Measurements from ENCODE around the gene SSNA1. TPM values are rescaled to one million over a fixed set of nuclear protein-coding genes. Genes with fewer than 3 reads are reported as not detected.
A peak's percentile ranks its signal among the peaks of the same experiment; 100 is the strongest.

Gene SSNA1
- total RNA-seq, 2 donors from 2014 or later: 43.7 to 84.7 TPM

DNA sequence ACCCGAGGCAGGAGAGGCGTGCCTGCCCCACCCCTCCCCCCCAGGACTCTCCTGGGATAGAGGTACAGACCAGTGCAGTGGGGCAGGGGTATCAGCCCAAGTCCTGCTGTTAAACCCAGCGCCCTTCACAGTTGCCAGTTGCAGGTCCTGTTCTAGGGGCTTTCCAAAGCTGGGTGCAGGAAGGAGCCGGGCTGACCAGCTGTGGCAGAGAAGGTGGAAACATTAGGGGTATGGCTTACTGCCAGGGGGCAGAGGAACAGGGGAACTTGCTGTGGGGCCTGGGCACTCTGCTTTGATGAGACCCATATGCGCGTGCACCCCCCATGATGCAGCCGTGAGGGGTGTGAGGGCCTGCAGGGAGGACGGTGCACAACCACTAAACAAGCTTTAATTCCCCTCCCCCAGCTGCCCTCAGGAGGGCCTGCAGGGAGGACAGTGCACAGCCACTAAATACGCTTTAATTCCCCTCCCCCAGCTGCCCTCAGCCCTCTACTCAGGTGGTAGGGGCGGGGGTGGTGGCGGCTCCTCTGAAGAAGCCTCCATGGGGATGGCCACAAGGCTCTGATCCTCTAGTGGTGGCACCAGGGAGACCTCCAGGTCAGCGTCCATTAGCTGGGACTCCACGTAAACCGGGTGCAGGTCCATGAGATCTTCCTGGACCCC is 17.9 kb upstream of the SSNA1 start:
- peaks cover 8% of the 10 kb centered on the region for H3K27me3 Mint-ChIP-seq
- no peak overlapping the region for H3K4me3 Mint-ChIP-seq
- no peaks in the 10 kb centered on the region for H3K4me1 Mint-ChIP-seq
- ATAC-seq (replicated peaks): no peak
- H3K9me3 Mint-ChIP-seq: no peaks in the 10 kb centered on the region
- H3K27ac Mint-ChIP-seq: no peak overlapping the region
- no peaks in the 10 kb centered on the region for H3K36me3 Mint-ChIP-seq (ENCODE audit: low read depth)

DNA sequence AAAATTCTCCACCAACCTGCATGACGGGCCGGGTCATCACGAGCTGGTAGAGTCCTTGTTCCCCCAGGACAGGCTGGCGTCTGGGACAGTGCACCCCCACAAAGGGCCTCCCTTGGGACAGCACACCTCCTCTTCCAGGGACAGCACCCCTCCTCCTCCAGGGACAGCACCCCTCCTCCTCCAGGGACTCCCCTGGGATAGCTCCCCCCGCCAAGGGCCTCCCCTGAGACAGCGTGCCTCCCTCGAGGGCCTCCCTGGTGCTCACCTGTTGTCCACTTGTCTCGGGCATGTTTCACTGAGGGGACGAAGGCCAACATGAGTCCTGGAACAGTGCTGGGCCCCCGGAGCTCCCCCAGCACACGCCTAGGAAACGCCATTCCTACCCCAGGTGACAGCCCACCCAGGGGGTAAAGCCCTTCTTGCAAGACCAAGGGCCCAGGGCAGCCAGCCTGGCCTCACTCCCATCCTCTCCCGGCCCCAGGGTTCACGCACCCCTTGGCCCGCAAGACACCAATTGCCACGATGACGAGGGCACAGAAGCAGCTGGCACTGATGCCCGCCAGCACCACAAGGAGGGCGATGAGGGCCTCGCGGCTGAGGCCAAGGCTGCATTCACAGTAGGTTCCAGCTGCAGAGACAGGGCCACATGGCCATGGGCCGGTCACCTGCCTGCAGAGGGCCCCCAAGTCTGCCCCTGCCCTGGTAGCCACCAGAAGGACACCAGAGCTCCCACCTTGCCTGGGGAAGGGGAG is 17.2 kb upstream of the SSNA1 start:
- no peaks in the 10 kb centered on the region for H3K36me3 Mint-ChIP-seq (ENCODE audit: low read depth)
- no peaks in the 10 kb centered on the region for H3K4me1 Mint-ChIP-seq
- H3K9me3 Mint-ChIP-seq: no peaks in the 10 kb centered on the region
- peaks cover 7% of the 10 kb centered on the region for H3K27me3 Mint-ChIP-seq
- H3K27ac Mint-ChIP-seq: no peak overlapping the region
- ATAC-seq (replicated peaks): no peak
- no peak overlapping the region for H3K4me3 Mint-ChIP-seq

DNA sequence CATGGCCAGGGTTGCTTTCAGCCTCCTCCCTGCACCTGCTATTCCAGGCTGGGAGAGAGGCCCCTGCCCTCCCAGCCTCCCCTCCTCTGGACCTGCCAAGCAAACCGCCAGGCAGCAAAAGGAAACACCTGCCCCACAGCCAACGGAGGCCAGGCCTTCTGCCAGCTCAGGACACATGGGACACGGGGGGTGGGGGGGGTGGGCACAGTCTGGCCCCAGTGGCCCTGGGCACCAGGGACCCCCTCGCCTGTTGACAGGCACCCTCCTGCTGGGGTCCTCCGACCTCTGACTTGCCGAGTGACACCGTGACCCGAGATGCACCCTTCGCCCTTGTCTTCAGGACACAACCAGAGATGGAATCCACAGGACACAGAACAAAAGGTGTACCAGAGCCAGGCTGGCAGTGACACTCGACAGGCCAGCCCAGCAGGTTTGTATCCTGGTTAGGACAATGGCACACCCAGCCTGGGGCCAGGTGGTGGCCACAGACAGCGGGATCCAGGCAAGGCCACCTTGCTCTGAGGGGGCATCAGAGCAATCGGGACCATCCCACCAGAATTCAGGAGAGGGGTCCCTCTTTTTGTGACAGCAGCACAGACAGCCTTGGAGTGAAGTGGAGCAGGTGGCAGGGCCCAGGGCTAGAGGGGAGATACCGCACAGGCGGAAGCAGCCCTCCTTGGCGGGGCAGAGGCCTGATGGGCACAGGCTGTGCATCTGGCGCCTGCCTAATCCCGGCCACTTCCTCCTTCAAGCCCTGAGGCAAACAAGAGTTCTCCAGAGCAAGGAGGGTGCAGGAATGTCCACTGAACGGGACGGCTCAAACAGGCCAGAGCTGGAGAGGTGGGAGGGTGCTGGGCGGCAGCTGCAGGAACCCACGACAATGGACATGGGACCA is 15.3 kb upstream of the SSNA1 start:
- H3K4me1 Mint-ChIP-seq: no peaks in the 10 kb centered on the region
- H3K4me3 Mint-ChIP-seq: no peak overlapping the region
- no peaks in the 10 kb centered on the region for H3K36me3 Mint-ChIP-seq (ENCODE audit: low read depth)
- H3K9me3 Mint-ChIP-seq: no peaks in the 10 kb centered on the region
- no peak for ATAC-seq (replicated peaks)
- H3K27ac Mint-ChIP-seq: no peak overlapping the region
- H3K27me3 Mint-ChIP-seq: peaks cover 3% of the 10 kb centered on the region

DNA sequence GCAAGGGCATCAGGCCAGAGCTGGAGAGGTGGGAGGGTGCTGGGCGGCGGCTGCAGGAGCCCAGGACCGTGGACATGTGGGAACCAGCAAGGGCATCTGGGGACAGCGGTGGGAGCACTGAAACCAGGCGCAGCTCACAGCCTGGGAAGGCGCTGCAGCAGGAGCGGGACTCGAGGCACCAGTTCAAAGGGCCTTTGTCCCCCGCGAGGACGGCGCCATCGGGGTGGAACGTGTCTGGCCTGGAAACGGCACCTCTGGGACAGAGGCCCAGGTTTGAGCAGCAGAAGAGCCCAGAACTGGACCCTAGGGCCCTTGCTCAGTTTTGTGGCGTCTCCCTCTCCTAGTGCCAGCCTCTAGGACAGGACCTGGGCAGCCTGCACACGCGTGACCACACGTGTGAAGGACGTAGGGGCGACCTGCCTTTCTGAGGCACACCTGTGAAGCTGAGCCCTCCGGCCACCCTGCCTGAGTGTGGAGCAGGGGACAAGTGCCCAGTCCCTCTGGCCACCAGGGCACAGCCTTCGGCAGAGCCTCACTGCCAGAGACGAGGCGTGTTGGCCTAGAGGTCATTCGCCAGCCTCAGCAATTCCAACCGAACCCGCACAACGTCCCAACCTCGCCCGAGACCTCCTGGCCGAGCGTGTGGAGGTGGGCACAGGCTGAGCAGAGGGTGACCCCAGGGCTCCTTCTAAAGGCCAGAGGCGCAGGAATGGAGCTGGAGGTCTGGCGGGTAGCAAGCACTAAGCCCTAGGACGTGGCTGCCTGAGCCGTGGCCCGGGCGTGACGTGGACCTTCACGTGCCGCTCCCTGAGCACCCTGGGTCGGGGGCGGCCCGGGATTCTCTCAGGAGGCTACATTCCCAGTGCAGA is 14.4 kb upstream of the SSNA1 start:
- H3K9me3 Mint-ChIP-seq: no peaks in the 10 kb centered on the region
- no peak overlapping the region for H3K4me3 Mint-ChIP-seq
- H3K4me1 Mint-ChIP-seq: no peaks in the 10 kb centered on the region
- no peak for ATAC-seq (replicated peaks)
- no peak overlapping the region for H3K27ac Mint-ChIP-seq
- no peaks in the 10 kb centered on the region for H3K36me3 Mint-ChIP-seq (ENCODE audit: low read depth)
- peaks cover 3% of the 10 kb centered on the region for H3K27me3 Mint-ChIP-seq

DNA sequence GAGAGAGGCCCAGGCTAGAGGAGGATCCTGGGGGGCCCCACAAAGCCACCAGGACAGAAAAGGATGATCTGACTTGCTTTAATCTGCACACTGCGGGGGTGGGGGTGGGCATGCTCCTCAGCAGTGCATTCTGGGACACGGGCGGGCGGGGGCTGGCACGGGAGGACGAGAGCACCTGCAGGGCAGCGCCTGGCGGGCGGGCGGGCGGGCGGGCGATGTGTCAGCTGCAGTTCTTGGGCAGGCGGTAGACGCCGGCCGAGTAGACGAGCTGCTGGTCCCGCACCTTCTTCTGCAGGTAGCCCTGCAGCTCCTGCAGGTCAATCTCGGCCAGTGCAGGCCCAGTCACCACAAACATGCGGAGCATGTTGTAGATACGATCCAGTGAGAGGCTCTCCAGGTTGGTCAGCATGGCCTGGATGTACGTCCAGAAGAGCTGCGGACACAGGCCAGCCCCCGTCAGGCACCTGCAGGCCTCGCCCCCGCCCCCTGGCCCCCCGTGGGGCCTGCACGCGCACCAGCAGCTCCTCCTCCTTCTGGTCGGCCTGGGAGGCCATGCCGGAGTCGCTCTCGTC is 13.7 kb upstream of the SSNA1 start:
- ATAC-seq (replicated peaks): no peak

DNA sequence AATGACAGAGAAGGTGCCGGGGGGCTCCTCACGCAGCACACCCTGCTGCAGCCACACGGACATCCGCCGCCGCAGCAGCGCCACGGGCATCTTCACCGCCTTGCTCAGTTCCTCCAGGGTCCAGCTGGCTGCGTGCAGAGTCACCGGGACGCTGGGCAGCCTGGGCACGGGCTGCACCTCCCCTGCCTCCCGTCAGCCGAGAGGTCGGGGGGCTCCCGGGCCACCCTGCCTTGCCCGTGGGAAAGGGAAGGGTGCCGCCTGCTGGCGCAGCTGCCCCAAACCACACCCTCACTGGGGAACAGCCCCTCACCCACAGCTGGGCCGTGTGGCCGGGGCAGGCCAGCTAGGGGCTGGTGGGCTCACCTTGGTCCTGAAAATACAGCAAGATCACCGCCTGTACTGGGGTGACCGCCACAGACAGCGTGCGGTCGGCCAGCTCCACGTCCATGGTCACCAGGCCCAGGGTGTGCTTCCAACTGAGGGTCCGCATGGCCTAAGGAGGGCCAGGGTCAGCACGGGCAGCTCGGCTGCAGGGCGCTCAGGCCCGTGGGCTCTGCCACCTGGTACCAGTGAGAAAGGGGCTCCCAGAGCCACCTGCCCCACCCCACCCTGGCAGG is 13.0 kb upstream of the SSNA1 start:
- peaks cover 2% of the 10 kb centered on the region for H3K27me3 Mint-ChIP-seq
- no peak for ATAC-seq (replicated peaks)
- H3K4me3 Mint-ChIP-seq: no peak overlapping the region
- no peaks in the 10 kb centered on the region for H3K4me1 Mint-ChIP-seq
- no peaks in the 10 kb centered on the region for H3K36me3 Mint-ChIP-seq (ENCODE audit: low read depth)
- H3K9me3 Mint-ChIP-seq: no peaks in the 10 kb centered on the region
- no peak overlapping the region for H3K27ac Mint-ChIP-seq

More for the DNA sequence above, 13.7 kb upstream of the SSNA1 start:
- Mint-ChIP-seq H3K27me3 (peaks cover 3% of the 10 kb centered on the region), H3K27ac (no peak overlapping the region), H3K4me1 (no peaks in the 10 kb centered on the region), H3K4me3 (no peak overlapping the region), H3K9me3 (no peaks in the 10 kb centered on the region), H3K36me3 (ENCODE audit: low read depth) (no peaks in the 10 kb centered on the region)

DNA sequence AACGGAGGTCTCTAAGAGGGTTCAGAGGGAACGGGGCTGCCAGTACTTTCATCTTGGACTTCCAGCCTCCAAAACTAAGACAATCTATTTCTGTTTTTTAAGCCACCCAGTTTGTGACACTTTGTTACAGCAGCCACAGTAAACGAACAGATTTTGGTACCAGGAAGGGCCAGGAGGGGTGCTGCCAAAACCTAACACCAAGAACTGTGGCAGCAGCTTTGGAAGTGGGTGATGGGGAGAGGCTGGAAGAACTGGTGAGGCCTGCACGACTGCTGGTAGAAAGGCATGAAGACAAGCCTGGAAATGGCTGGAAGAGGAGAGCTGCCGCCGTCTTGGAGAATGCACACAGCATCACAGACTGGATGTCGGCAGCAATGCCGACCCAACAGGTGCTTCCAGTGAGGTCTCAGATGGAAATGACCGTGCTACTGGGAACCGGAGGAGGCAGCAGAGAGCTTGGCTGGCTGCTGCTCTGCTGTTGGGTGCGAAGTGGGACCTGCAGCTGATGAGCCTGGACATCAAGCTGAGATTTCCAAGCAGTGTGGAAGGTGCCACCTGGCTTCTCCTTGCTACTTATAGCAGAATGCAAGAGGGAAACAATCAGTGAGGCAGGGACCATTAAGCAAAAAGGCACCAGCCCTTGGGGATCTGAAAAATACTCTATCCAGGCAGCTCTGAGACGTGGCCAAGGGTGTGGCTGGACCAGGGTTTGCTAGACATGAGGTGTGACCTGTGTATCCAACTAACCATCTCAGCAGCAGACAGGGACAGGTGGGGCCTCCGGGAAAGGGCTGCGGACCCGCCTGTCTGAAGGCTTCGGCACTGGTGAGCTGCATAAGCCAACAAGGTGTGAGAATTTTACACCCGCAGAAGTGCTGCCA is 11.9 kb upstream of the SSNA1 start:
- no peaks in the 10 kb centered on the region for H3K27me3 Mint-ChIP-seq

DNA sequence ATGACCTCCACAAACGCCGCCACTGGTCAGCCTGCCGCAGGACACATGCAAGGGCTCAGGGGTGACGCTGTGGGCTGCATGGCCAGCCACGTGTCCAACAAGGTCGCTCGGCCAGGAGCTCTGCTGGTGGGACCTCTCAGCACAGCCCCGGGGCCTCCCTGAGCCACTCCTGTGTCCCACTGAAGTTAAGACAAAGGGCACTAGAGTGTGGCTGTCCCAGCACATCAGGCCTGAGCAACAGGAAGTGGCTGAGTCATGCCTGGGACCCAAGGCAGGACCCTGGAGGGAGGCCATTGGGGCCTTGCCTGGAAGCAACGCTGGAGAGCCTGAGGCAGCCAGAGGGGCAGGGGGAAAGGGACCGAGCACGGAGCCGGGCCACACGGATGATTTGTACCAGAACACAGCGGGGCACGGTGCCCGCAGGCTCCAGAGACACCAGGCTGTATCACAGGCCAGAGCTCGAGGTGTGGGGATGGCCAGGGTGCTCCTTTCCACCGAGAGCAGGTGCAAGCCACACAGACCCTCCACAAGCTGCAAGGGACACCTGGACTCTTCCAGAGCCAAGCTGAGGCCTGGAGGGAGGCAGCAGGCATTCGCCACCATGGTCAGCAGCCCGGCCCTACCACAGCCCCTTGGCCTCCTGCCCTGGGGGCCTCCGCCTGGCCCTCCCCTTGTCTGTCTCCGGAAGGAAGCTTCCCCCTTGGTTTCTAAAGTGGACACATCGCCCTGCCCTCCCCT is 10.1 kb upstream of the SSNA1 start:
- Mint-ChIP-seq H3K4me1 (no peaks in the 10 kb centered on the region), H3K9me3 (no peaks in the 10 kb centered on the region), H3K36me3 (ENCODE audit: low read depth) (peaks cover 19% of the 10 kb centered on the region), H3K4me3 (no peak overlapping the region), H3K27me3 (no peaks in the 10 kb centered on the region), H3K27ac (no peak overlapping the region)
- ATAC-seq (replicated peaks): no peak

More for the DNA sequence above, 11.9 kb upstream of the SSNA1 start:
- H3K4me3 Mint-ChIP-seq: no peak overlapping the region
- peak; percentile 47 for ATAC-seq (replicated peaks)
- H3K36me3 Mint-ChIP-seq (ENCODE audit: low read depth): peaks cover 3% of the 10 kb centered on the region
- no peaks in the 10 kb centered on the region for H3K9me3 Mint-ChIP-seq
- H3K27ac Mint-ChIP-seq: no peak overlapping the region
- H3K4me1 Mint-ChIP-seq: no peaks in the 10 kb centered on the region

DNA sequence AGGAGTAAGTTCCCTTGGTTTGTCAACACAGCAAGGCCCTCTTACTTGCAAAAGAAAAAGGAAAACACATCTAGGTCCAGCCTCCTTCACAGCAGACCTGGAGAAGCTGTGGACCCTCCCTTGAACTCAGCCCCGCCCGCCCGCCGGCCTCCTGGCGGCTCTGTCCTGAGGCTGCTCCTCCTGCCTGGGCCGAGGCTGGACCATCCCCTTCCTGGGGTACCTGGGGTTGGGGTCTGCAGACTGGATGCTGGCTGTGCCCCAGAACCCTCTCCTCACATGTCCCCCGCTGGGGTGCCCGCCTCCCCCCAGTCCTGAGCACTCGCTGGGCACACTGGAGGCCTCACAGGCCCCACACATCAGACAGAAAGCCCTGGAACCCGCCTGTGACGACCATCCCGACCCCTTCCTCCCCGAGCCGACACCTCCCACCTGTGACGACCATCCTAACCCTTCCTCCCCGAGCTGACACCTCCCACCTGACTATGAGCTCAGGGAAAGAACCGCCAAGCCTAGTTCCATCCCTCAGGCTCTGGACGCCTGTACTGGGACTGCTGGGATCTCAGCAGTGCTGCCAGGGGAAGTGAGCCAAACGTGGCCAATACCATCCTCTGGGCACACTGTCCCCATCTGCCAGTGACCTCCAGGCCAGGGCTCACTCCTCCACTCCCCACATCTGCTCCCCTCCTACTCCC is 9.4 kb upstream of the SSNA1 start:
- ATAC-seq (replicated peaks): no peak
- Mint-ChIP-seq H3K4me1 (no peaks in the 10 kb centered on the region), H3K27ac (no peak overlapping the region), H3K27me3 (no peaks in the 10 kb centered on the region), H3K36me3 (ENCODE audit: low read depth) (peaks cover 26% of the 10 kb centered on the region), H3K9me3 (no peaks in the 10 kb centered on the region), H3K4me3 (no peak overlapping the region)

DNA sequence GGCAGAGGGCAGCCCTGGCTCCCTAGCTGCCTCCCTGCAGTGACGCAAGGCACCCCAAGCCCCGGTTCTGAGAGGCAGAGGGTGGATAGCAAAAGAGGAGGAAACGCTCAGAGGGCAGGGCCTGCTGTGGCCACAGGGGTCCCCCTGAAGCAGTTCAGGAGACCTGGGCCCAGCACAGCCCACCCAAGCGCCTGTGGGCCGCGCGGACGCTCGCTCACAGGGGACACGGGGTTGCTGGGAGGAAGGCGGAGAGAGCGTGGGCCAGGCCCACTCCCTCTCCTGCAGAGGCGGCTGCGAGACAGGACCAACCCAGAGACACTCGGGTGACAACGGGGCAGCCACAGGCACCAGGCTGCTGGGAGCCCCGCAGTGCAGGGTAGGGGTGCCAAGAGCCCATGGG is 8.7 kb upstream of the SSNA1 start:
- no peaks in the 10 kb centered on the region for H3K9me3 Mint-ChIP-seq
- no peaks in the 10 kb centered on the region for H3K27me3 Mint-ChIP-seq
- no peak for ATAC-seq (replicated peaks)
- H3K27ac Mint-ChIP-seq: no peak overlapping the region
- no peaks in the 10 kb centered on the region for H3K4me1 Mint-ChIP-seq
- H3K4me3 Mint-ChIP-seq: no peak overlapping the region
- H3K36me3 Mint-ChIP-seq (ENCODE audit: low read depth): peaks cover 31% of the 10 kb centered on the region

DNA sequence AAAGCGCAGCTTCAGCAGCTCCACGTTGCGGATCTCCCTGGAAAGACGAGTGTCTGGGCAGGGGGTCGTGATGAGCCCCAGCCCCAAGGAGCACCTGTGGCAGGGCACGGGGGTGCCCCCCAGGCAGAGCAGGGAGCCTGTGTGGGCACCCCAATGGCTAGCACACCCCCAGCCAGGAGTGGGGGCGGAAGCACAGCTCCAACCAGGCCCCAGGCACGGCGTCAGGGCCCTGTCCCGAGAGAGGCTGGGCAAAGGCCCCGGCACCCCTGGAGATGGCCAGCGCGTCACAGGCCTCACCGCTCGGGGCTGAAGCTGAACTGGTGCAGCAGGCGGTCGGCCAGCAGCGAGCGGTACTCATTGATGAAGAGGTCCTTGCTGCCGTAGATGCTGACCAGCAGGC is 8.0 kb upstream of the SSNA1 start:
- Mint-ChIP-seq H3K27me3 (no peaks in the 10 kb centered on the region), H3K4me3 (no peak overlapping the region), H3K27ac (no peak overlapping the region), H3K9me3 (no peaks in the 10 kb centered on the region), H3K36me3 (ENCODE audit: low read depth) (peaks cover 31% of the 10 kb centered on the region), H3K4me1 (no peaks in the 10 kb centered on the region)
- ATAC-seq (replicated peaks): no peak

DNA sequence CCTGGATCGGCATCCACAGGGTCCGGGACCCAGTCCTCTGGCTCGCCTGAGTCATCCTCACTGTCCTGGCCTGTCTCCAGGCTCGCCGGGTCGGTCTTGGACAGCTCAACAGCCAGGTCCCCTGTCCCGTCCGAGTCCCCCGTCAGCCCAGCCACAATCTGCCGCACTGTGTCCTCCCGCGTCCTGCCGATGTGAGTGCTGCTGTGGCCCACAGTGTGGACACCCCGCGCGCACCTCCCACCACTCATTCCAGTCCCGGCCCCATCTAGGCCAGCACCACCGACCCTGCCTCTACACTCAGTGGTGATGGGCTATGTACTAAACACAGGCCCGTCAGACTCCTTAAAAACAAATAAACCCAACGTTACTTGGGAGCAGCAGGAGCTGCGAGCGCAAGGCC is 6.8 kb upstream of the SSNA1 start:
- H3K4me3 Mint-ChIP-seq: no peak overlapping the region
- H3K27me3 Mint-ChIP-seq: no peaks in the 10 kb centered on the region
- peaks cover 31% of the 10 kb centered on the region for H3K36me3 Mint-ChIP-seq (ENCODE audit: low read depth)
- H3K4me1 Mint-ChIP-seq: no peaks in the 10 kb centered on the region
- H3K27ac Mint-ChIP-seq: no peak overlapping the region
- no peak for ATAC-seq (replicated peaks)
- H3K9me3 Mint-ChIP-seq: no peaks in the 10 kb centered on the region
